OCI-LY7 (cell line): ENCODE measurements around the gene CFLAR.

Source experiments
- EZH2phosphoT487 ChIP-seq: fragments of 200-600 bp; sonication (generic); IDR thresholded peaks from 2 replicates; pipeline ENCODE4 v1.6.1; 2018; ENCODE audit warnings: low read depth, borderline replicate concordance, mild to moderate bottlenecking, mixed run types, antibody characterized with exemption, low read length, moderate library complexity, mixed read lengths
- TF ChIP-seq, protein P1 (sequence below): fragments of 200-600 bp; sonication (generic); conservative IDR thresholded peaks from 2 replicates; pipeline ENCODE4 v1.5.1; 2014; ENCODE audit warnings: mild to moderate bottlenecking, antibody characterized with exemption, low read length, moderate library complexity, mixed read lengths

DNA sequence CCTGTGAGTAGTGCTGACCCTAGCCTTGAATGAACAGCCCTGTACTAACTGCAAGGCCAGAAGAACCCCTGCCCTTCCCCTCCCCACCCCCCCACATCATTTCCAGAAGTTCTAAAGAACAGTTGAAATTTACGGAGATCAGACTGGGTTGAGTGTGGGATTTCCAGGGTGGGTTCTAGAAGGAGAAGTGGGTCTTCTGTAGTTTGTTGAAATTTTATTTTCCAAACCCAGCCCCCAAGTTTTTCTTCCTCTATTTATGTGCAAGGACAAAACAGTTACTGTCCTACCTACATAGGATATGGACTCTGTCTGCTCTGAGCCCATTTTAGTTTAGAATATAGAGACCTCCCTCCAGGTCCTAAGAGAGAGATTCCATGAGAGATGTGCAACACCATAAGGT is 40.7 kb downstream of the CFLAR start:
- TF ChIP-seq, protein P1, sequence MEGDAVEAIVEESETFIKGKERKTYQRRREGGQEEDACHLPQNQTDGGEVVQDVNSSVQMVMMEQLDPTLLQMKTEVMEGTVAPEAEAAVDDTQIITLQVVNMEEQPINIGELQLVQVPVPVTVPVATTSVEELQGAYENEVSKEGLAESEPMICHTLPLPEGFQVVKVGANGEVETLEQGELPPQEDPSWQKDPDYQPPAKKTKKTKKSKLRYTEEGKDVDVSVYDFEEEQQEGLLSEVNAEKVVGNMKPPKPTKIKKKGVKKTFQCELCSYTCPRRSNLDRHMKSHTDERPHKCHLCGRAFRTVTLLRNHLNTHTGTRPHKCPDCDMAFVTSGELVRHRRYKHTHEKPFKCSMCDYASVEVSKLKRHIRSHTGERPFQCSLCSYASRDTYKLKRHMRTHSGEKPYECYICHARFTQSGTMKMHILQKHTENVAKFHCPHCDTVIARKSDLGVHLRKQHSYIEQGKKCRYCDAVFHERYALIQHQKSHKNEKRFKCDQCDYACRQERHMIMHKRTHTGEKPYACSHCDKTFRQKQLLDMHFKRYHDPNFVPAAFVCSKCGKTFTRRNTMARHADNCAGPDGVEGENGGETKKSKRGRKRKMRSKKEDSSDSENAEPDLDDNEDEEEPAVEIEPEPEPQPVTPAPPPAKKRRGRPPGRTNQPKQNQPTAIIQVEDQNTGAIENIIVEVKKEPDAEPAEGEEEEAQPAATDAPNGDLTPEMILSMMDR, result no peak
- TF ChIP-seq EZH2phosphoT487, result no peak
